Activated gamma-delta T cell treated with anti-CD3 and anti-CD28 coated beads, Interleukin-2, amount 50 U/mL, for 16 hours (primary cell): ENCODE results near the gene DCLRE1A.

Experiments used
- DNase-seq: peaks from one replicate; pipeline ENCODE4 v3.0.0-alpha.2; 2020; ENCODE audit warnings: low read depth

The DCLRE1A gene

GRCh38 chr10:113788604-113789083, 65.2 kb downstream of the DCLRE1A start:
- no peak for DNase-seq
